BJ (cell line): Measurements from ENCODE around the gene ZSCAN25. TPM values are rescaled to one million over a fixed set of nuclear protein-coding genes. Genes with fewer than 3 reads are reported as not detected.

Experiments
- CTCF ChIA-PET: fragments of 350-600 bp; formaldehyde crosslinking; extraction: SDS; loops from one replicate; lab custom pipeline; 2021; ENCODE audit warnings: antibody characterized with exemption, inconsistent platforms; lab: Yijun Ruan, JAX
- POLR2A ChIA-PET: fragments of 300-600 bp; sonication (Branson Sonifier 250); formaldehyde crosslinking; extraction: SDS; loops from one replicate; lab custom pipeline; 2021; ENCODE audit warnings: antibody characterized with exemption; lab: Charles Lee
- DNase-seq: peaks from one replicate; pipeline ENCODE4 v3.0.0-alpha.2; 2011; ENCODE audit warnings: low read depth
- H3K27me3 ChIP-seq: 2 replicates; pipeline ENCODE4 v1.6.0; 2011; ENCODE audit warnings: low read length; ENCODE audit not compliant: control insufficient read depth, insufficient read depth
- H3K36me3 ChIP-seq: 2 replicates; pipeline ENCODE4 v1.5.1; 2011; ENCODE audit warnings: low read length; ENCODE audit not compliant: control insufficient read depth, insufficient read depth
- H3K4me3 ChIP-seq: 2 replicates; pipeline ENCODE4 v1.5.1; 2011; ENCODE audit warnings: low read depth, mild to moderate bottlenecking, control low read depth, low read length
- polyA plus RNA-seq: library from polyadenylated mRNA; depleted of rRNA; stranded (reverse); fragments of >200 nt; gene quantifications from 2 replicates; pipeline ENCODE4 v1.2.3, GENCODE V29; 2011
- TF ChIP-seq, protein P1 (sequence below): IDR thresholded peaks from 2 replicates; pipeline ENCODE4 v1.5.1; 2011; ENCODE audit warnings: low read depth, mild to moderate bottlenecking, control low read depth, inconsistent platforms, low read length, moderate library complexity; ENCODE audit not compliant: insufficient read depth

The ZSCAN25 gene
- polyA plus RNA-seq, 1 experiment: 9.3 TPM

DNA sequence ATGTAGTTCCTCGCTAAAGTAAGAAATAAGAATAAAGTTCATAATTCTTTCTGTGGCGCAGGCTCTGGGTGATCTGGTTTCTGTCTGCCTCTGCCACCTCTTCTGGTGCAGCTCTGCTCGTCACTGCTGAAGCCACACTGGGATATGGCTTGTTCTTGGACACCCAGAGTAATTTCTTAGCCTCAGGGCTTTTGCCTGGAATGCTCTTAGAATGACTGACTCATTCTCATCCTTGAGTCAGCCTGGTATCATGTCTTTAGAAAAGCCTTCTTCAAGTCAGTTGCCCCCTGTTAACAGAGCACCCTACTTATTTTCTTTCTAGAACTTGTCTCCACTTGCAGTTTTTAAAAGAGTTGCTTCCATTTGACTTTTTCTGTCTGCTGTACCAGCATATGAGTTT lies 2.0 kb downstream of the ZSCAN25 start:
- Histone ChIP-seq H3K27me3 (no peaks in the 10 kb centered on the region), H3K4me3 (no peak overlapping the region), H3K36me3 (peaks cover 29% of the 10 kb centered on the region)
- ChIA-PET CTCF (interaction anchor here (1.0 kb wide), 1 partner anchor 12 kb away, joined by 3 read pairs; no protein-coding TSS in a partner anchor), POLR2A (no interaction called here)
- DNase-seq: peak; percentile 61
- TF ChIP-seq, protein P1, sequence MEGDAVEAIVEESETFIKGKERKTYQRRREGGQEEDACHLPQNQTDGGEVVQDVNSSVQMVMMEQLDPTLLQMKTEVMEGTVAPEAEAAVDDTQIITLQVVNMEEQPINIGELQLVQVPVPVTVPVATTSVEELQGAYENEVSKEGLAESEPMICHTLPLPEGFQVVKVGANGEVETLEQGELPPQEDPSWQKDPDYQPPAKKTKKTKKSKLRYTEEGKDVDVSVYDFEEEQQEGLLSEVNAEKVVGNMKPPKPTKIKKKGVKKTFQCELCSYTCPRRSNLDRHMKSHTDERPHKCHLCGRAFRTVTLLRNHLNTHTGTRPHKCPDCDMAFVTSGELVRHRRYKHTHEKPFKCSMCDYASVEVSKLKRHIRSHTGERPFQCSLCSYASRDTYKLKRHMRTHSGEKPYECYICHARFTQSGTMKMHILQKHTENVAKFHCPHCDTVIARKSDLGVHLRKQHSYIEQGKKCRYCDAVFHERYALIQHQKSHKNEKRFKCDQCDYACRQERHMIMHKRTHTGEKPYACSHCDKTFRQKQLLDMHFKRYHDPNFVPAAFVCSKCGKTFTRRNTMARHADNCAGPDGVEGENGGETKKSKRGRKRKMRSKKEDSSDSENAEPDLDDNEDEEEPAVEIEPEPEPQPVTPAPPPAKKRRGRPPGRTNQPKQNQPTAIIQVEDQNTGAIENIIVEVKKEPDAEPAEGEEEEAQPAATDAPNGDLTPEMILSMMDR: no peak

DNA sequence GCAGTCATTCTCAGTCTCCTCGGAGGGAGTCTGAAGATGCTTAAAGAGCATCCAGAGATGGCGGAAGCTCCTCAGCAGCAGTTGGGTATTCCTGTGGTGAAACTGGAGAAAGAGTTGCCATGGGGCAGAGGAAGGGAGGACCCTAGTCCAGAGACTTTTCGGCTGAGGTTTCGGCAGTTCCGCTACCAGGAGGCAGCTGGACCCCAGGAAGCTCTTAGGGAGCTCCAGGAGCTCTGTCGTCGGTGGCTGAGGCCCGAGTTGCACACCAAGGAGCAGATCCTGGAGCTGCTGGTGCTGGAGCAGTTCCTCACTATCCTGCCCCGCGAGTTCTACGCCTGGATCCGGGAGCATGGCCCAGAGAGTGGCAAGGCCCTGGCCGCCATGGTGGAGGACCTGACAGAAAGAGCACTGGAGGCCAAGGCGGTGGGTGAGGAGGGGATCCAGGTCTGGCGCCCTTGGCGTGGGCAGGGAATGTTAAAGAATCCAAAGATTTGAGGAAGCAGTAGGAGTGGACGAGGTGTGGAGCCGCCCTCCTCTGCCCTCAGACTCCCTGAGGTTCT lies 2.9 kb downstream of the ZSCAN25 start:
- H3K36me3 ChIP-seq: peaks cover 37% of the 10 kb centered on the region
- ChIA-PET CTCF (interaction anchor here (1.0 kb wide), 1 partner anchor 12 kb away, joined by 3 read pairs; no protein-coding TSS in a partner anchor), POLR2A (no interaction called here)
- TF ChIP-seq, protein P1: no peak
- no peak for DNase-seq
- no peaks in the 10 kb centered on the region for H3K27me3 ChIP-seq
- H3K4me3 ChIP-seq: no peak overlapping the region

DNA sequence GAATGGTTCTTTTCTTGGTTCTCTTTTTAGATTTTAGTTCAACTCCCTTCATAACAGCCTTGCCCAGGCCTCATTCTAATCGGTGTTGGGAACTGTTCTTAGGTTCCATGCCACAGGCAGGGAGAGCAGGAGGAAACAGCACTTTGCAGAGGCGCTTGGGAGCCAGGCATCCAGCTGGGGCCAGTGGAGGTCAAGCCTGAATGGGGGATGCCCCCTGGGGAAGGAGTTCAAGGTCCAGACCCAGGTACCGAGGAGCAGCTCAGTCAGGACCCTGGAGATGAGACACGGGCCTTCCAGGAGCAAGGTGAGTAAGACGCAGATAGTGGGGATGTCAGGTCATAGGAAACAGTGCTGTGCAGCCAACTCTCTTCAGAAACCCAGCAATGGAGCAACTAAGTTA lies 4.5 kb downstream of the ZSCAN25 start:
- ChIA-PET POLR2A (no interaction called here), CTCF (interaction anchor here (1.7 kb wide), 1 partner anchor 10 kb away, joined by 6 read pairs; no protein-coding TSS in a partner anchor)
- no peak for DNase-seq
- H3K4me3 ChIP-seq: no peak overlapping the region
- peaks cover 46% of the 10 kb centered on the region for H3K36me3 ChIP-seq
- H3K27me3 ChIP-seq: no peaks in the 10 kb centered on the region
- TF ChIP-seq, protein P1: no peak

DNA sequence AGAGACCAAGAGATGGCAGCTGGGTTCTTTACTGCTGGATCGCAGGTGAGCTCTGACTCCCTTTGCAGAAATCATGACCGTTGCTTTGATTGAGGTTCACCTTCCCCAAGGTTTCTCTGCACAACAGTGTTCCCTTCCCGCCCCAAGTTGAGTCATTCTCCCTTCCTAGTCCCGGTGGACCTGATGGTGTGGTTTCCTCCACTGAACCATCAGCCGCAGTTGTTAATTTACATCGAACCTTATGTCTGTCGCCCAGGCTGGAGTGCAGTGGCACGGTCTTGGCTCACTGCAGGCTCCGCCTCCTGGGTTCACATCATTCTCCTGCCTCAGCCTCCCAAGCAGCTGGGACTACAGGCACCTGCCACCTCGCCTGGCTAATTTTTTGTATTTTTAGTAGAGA lies 5.8 kb downstream of the ZSCAN25 start:
- CTCF ChIA-PET: interaction anchor here (1.7 kb wide), 1 partner anchor 8 kb away, joined by 6 read pairs; no protein-coding TSS in a partner anchor
- TF ChIP-seq, protein P1: no peak
- no peaks in the 10 kb centered on the region for H3K27me3 ChIP-seq
- peaks cover 48% of the 10 kb centered on the region for H3K36me3 ChIP-seq
- POLR2A ChIA-PET: no interaction called here
- no peak overlapping the region for H3K4me3 ChIP-seq
- DNase-seq: no peak

DNA sequence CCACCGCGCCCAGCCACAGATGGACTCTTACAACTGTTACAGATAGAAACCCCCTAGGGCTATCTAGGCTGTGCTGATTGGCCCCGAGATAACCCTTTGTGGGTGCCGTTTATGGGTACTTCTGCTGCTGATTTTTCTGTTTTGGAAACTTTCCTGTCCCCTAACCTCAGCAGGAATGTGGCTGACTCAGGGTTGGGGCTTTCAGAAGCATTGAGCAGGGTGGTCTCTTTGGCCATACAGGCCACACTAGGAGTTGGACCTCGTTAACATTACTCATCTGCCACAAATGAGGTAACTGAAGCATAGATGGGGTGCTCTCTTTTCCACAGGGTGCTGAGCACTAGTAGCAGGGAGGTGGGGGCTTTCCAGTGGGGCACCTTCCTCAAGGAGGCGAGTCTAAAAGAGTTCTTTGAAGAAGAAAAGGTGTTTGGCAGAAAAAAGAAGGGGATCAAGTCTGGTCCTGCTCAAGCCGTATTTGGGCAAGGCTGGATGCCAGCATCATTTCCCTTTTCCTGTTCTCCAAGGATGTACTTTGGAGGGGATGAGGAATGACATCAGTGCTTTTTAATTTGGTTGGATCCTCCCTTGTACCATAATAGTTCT lies 6.4 kb downstream of the ZSCAN25 start:
- H3K36me3 ChIP-seq: peaks cover 49% of the 10 kb centered on the region
- H3K27me3 ChIP-seq: no peaks in the 10 kb centered on the region
- CTCF ChIA-PET: no interaction called here
- DNase-seq: no peak
- POLR2A ChIA-PET: no interaction called here
- TF ChIP-seq, protein P1: no peak
- H3K4me3 ChIP-seq: no peak overlapping the region
